Sigmoid colon (tissue), 7 donors: Measurements from ENCODE around the gene NDUFAF3. TPM values are rescaled to one million over a fixed set of nuclear protein-coding genes. Genes with fewer than 3 reads are reported as not detected.
A peak's percentile ranks its signal among the peaks of the same experiment; 100 is the strongest.

Experiments used
- DNase-seq: peaks from one replicate; pipeline ENCODE4 v3.0.0-alpha.2; 2019
- H3K27ac ChIP-seq, 4 donors: fragments of 200-600 bp; sonication (generic); one replicate each; pipeline ENCODE4 v1.5.1; 2016 to 2019; ENCODE audit warnings: mild to moderate bottlenecking in 1 of 4
- H3K27me3 ChIP-seq, 3 donors: fragments of 200-600 bp; sonication (generic); one replicate each; pipeline ENCODE4 v1.5.1; 2019; ENCODE audit warnings: mild to moderate bottlenecking in 1 of 3
- H3K36me3 ChIP-seq, 4 donors: fragments of 200-600 bp; sonication (generic); one replicate each; pipeline ENCODE4 v1.5.1; 2016 to 2019
- H3K4me1 ChIP-seq, 4 donors: fragments of 200-600 bp; sonication (generic); one replicate each; pipeline ENCODE4 v1.5.1; 2017 to 2019
- H3K4me3 ChIP-seq, 4 donors: fragments of 200-600 bp; sonication (generic); one replicate each; pipeline ENCODE4 v1.5.1; 2017 to 2019; ENCODE audit warnings: mild to moderate bottlenecking in 2 of 4, moderate library complexity in 1 of 4
- H3K9me3 ChIP-seq, 4 donors: fragments of 200-600 bp in 3 of 4; sonication (generic) in 3 of 4; one replicate each; pipeline versions ENCODE4 v1.5.1 to v1.6.1; 2013 to 2019
- EP300 ChIP-seq, 4 donors: sonication (generic); formaldehyde crosslinking; IDR thresholded peaks; one replicate each; pipeline ENCODE4 v1.6.1; 2017; ENCODE audit warnings: antibody characterized with exemption in 4 of 4
- POLR2A ChIP-seq, 2 donors: fragments of 450-650 bp; IDR thresholded peaks; one replicate each; pipeline ENCODE4 v1.6.1; 2016; ENCODE audit warnings: antibody characterized with exemption in 2 of 2, mild to moderate bottlenecking in 2 of 2, moderate library complexity in 2 of 2
- POLR2AphosphoS5 ChIP-seq, 4 donors: sonication (generic); formaldehyde crosslinking; IDR thresholded peaks; one replicate each; pipeline ENCODE4 v1.6.1; 2017; ENCODE audit warnings: antibody characterized with exemption in 4 of 4
- WGBS, 2 donors: extraction: QIAGEN DNeasy Blood & Tissue Kit; methylation state at CpG; one replicate each; pipeline ENCODE4 v1.1.7; 2013; 5-methylcytosine and 5-hydroxymethylcytosine counted together
- intact Hi-C: fragments of 100-400 bp; cut with DNase I; formaldehyde crosslinking; loops from one replicate; pipeline ENCODE4 v1.15.1; 2023
- polyA plus RNA-seq, 3 donors: library from polyadenylated mRNA; stranded (reverse); fragments of 200-250 nt; gene quantifications; one replicate each; pipeline ENCODE4 v1.2.3, GENCODE V29; 2013
- total RNA-seq, 4 donors: library from RNA; depleted of rRNA; stranded (reverse); fragments of >200 nt; gene quantifications; one replicate each; pipeline ENCODE4 v1.1.0, GENCODE V29; 2016
- TF ChIP-seq, protein P1 (sequence below), 4 experiments: fragments of 450-650 bp in 3 of 4; fragments of 200-600 bp in 1 of 4; IDR thresholded peaks; one replicate each; pipeline ENCODE4 v1.5.1; 2016 to 2019; ENCODE audit warnings: antibody characterized with exemption in 4 of 4, mild to moderate bottlenecking in 3 of 4, moderate library complexity in 2 of 4
- donor health status: healthy with polysubstance abuse.
- donor health status: Bipolar disorder and iron deficiency.
- donor health status: healthy.

The NDUFAF3 gene
- total and polyA plus RNA-seq, 7 donors = 62.8 to 116 (median 83.1) TPM

DNA sequence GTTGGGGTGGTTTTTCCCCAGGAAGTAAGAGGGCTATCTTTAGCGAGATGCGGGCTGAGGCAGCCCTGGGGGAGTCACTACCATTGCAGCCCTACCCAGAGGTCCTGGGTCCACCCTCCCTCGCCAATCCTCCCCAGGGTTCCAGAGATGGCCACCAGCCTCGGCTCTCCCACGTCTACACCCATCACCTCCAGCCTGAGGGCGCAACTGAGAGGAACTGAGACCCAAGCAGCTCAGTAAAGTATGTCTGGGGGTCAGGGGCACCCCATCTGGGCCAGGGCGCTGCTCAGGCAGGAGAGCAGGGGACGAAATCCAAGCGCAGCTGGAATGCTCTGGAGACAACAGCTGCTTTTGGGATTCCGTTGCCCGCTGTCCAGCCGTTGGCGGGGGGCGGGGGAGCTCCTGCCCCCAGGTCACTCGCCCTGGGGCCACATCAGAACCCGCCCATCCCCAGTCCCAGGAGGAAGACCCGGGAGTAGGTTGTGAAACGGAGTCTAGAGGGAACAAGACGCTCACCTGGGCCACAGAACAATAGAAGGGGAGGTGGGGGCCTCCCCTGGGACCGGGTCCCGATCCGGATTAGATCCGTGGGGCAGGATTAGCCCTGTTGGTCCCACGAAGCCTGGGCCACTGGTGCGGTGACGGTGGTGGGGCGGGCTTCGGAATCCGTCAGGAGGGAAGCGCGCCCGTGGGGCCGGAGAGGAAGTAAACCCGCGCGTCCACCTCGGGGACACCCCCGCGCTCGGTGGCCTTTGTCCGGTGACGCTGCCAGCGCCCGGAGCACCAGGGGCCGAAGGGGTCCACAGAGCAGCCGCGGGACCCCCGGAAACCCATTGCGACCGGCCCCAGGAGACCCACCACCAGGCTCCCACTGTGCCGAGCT, 1.4 kb upstream of the NDUFAF3 start:
- Histone ChIP-seq H3K27ac (peak overlapping the region; percentile 99 to 100 (median 100)), H3K4me3 (peak overlapping the region; percentile 79 to 96 (median 82)), H3K9me3 (no peaks in the 10 kb centered on the region), H3K27me3 (no peaks in the 10 kb centered on the region), H3K36me3 (peaks cover 4 to 37% (median 26%) of the 10 kb centered on the region in 4 donors), H3K4me1 (peaks cover 0 to 56% (median 47%) of the 10 kb centered on the region in 4 donors)
- no peak for TF ChIP-seq POLR2A (IDR thresholded peaks at IDR 0.05)
- TF ChIP-seq, protein P1, sequence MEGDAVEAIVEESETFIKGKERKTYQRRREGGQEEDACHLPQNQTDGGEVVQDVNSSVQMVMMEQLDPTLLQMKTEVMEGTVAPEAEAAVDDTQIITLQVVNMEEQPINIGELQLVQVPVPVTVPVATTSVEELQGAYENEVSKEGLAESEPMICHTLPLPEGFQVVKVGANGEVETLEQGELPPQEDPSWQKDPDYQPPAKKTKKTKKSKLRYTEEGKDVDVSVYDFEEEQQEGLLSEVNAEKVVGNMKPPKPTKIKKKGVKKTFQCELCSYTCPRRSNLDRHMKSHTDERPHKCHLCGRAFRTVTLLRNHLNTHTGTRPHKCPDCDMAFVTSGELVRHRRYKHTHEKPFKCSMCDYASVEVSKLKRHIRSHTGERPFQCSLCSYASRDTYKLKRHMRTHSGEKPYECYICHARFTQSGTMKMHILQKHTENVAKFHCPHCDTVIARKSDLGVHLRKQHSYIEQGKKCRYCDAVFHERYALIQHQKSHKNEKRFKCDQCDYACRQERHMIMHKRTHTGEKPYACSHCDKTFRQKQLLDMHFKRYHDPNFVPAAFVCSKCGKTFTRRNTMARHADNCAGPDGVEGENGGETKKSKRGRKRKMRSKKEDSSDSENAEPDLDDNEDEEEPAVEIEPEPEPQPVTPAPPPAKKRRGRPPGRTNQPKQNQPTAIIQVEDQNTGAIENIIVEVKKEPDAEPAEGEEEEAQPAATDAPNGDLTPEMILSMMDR (IDR thresholded peaks at IDR 0.05) = no peak
- no peak for TF ChIP-seq POLR2AphosphoS5 (IDR thresholded peaks at IDR 0.05)
- TF ChIP-seq EP300 (IDR thresholded peaks at IDR 0.05) = no peak
- intact Hi-C loops = loop anchor here (5.0 kb wide), 1 partner anchor 72 kb away; the partner anchor contains the start of gene QRICH1
- peak; percentile 81 for DNase-seq
- 0 to 1% methylated on average over 51 of the region's 51 CpGs for WGBS, 2 donors

DNA sequence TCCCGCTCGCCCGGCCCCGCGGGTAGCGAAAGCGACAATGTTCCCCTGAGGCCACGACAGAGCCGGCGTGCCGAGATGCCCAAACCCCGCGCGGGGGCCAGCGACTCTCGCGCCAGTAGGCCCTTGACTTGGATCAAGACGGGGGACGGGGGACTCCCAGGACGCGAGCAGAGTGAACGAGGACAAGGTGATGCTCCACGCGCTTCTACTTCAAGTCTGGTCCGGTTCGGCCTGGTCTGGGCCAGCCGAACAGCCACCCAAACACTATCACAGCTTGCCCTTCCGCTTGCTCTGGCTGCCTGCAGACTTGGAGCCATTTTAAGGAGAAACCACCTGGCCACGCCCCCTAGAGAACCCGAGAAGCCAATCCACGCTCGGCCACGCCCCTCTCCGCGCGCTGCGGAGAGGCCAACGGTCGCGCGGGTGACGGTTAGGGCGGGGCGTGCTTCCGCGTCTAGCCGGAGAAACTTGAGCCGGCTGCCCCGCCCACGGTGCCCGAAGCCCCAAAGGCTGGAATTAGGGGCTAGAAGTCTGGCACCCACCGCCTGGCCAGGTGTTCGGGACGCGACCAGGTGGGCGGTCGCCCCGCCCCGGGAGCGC, 608 bp upstream of the NDUFAF3 start:
- TF ChIP-seq EP300 (IDR thresholded peaks at IDR 0.05) (no peak), POLR2A (IDR thresholded peaks at IDR 0.05) (peak; percentile 91 to 95), POLR2AphosphoS5 (IDR thresholded peaks at IDR 0.05) (peak; percentile 93 to 100 (median 98))
- TF ChIP-seq, protein P1 (IDR thresholded peaks at IDR 0.05) = no peak
- peak overlapping the region; percentile 79 to 96 (median 82) for H3K4me3 ChIP-seq
- H3K4me1 ChIP-seq = peaks cover 0 to 56% (median 47%) of the 10 kb centered on the region in 4 donors
- intact Hi-C loops = loop anchor here (5.0 kb wide), 1 partner anchor 71 kb away; the partner anchor contains the start of gene QRICH1
- 0% methylated on average over 60 of the region's 60 CpGs for WGBS, 2 donors
- no peaks in the 10 kb centered on the region for H3K9me3 ChIP-seq
- DNase-seq = peak; percentile 99
- no peaks in the 10 kb centered on the region for H3K27me3 ChIP-seq
- peak overlapping the region; percentile 99 to 100 (median 100) for H3K27ac ChIP-seq
- peaks cover 4 to 37% (median 22%) of the 10 kb centered on the region in 4 donors for H3K36me3 ChIP-seq

DNA sequence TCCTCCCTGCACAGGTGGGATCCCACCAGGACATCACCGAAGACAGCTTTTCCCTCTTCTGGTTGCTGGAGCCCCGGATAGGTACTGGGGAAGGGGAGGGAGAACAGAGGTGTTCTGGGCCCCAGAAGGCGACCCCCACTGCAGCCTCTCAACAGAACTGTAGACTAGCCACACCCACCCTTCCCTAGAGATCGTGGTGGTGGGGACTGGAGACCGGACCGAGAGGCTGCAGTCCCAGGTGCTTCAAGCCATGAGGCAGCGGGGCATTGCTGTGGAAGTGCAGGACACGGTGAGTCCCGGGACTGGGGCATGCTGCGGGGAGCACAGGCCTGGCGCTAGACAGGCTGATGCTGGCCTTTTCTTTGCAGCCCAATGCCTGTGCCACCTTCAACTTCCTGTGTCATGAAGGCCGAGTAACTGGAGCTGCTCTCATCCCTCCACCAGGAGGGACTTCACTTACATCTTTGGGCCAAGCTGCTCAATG, 809 bp downstream of the NDUFAF3 start:
- peak; percentile 70 for DNase-seq
- H3K27ac ChIP-seq = peak overlapping the region; percentile 99 to 100 (median 100)
- intact Hi-C loops = loop anchor here (5.0 kb wide), 1 partner anchor 70 kb away; the partner anchor contains the start of gene QRICH1
- peaks cover 0 to 52% (median 41%) of the 10 kb centered on the region in 4 donors for H3K4me1 ChIP-seq
- no peaks in the 10 kb centered on the region for H3K27me3 ChIP-seq
- peak overlapping the region; percentile 79 to 96 (median 82) for H3K4me3 ChIP-seq
- H3K36me3 ChIP-seq = peaks cover 4 to 43% (median 22%) of the 10 kb centered on the region in 4 donors
- H3K9me3 ChIP-seq = no peaks in the 10 kb centered on the region
- 6 to 22% methylated on average over 12 of the region's 12 CpGs for WGBS, 2 donors
- TF ChIP-seq POLR2A (IDR thresholded peaks at IDR 0.05) (no peak), POLR2AphosphoS5 (IDR thresholded peaks at IDR 0.05) (no peak), EP300 (IDR thresholded peaks at IDR 0.05) (no peak)
- TF ChIP-seq, protein P1 (IDR thresholded peaks at IDR 0.05) = no peak

DNA sequence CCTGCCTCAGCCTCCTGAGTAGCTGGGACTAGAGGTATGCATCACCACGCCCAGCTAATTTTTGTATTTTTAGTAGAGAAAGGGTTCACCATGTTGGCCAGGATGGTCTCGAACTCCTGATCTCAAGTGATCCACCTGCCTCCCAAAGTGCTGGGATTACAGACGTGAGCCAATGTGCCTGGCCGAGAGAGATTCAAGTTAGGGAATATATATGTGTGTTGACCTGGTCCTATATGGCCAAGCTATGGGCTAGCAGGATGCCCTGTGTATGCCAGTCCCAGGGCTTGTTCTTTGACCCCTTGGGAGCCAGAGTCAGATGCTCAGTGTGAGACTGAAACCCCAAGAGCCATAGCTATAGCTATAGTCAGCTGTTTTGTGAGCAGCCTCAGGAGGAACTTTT, 1.9 kb downstream of the NDUFAF3 start:
- Histone ChIP-seq H3K36me3 (peaks cover 4 to 43% (median 22%) of the 10 kb centered on the region in 4 donors), H3K9me3 (no peaks in the 10 kb centered on the region), H3K4me3 (no peak overlapping the region), H3K27me3 (no peaks in the 10 kb centered on the region), H3K27ac (no peak overlapping the region), H3K4me1 (peaks cover 0 to 55% (median 46%) of the 10 kb centered on the region in 4 donors)
- TF ChIP-seq EP300 (IDR thresholded peaks at IDR 0.05) (no peak), POLR2A (IDR thresholded peaks at IDR 0.05) (no peak), POLR2AphosphoS5 (IDR thresholded peaks at IDR 0.05) (no peak)
- TF ChIP-seq, protein P1 (IDR thresholded peaks at IDR 0.05) = no peak
- intact Hi-C loops = loop anchor here (5.0 kb wide), 1 partner anchor 69 kb away; the partner anchor contains the start of gene QRICH1
- 84 to 89% methylated on average over 4 of the region's 4 CpGs for WGBS, 2 donors
- DNase-seq = no peak
